Gastrocnemius medialis (tissue), 4 donors: ENCODE results near the gene PDLIM7. TPM values are rescaled to one million over a fixed set of nuclear protein-coding genes. Genes with fewer than 3 reads are reported as not detected.

Source experiments
- ATAC-seq, 2 donors: fragments of 150-250 bp; one replicate each; pipeline ENCODE4 v1.9.1; 2016
- DNase-seq, 2 donors: peaks; one replicate each; pipeline ENCODE4 v3.0.0-alpha.2; 2019
- H3K27ac ChIP-seq, 4 donors: fragments of 200-600 bp; sonication (generic); 1 replicate in 1 of 4; 2 replicates in 3 of 4; pipeline ENCODE4 v1.5.1; 2016 to 2018; ENCODE audit warnings: mild to moderate bottlenecking in 2 of 4, moderate library complexity in 1 of 4
- H3K27me3 ChIP-seq, 3 donors: fragments of 200-600 bp; sonication (generic) in 2 of 3; 1 replicate in 1 of 3; 2 replicates in 2 of 3; pipeline versions ENCODE4 v1.5.1 to v1.6.0; 2016 to 2019; ENCODE audit warnings: mild to moderate bottlenecking in 1 of 3, moderate library complexity in 1 of 3
- H3K36me3 ChIP-seq, 2 donors: fragments of 200-600 bp; sonication (generic) in 1 of 2; one replicate each; pipeline ENCODE4 v1.5.1; 2017 to 2018
- H3K4me1 ChIP-seq, 2 donors: fragments of 200-600 bp; sonication (generic) in 1 of 2; one replicate each; pipeline ENCODE4 v1.5.1; 2016 to 2017; ENCODE audit warnings: mild to moderate bottlenecking in 2 of 2
- H3K4me3 ChIP-seq, 4 donors: fragments of 200-600 bp; sonication (generic) in 3 of 4; 1 replicate in 1 of 4; 2 replicates in 3 of 4; pipeline ENCODE4 v1.5.1; 2016 to 2019; ENCODE audit warnings: mild to moderate bottlenecking in 2 of 4
- H3K9me3 ChIP-seq, 3 donors: fragments of 200-600 bp; sonication (generic) in 2 of 3; 1 replicate in 1 of 3; 2 replicates in 2 of 3; pipeline ENCODE4 v1.5.1; 2016 to 2019
- CTCF ChIP-seq, 5 experiments: fragments of 450-650 bp in 3 of 5; fragments of 200-600 bp in 2 of 5; sonication (generic) in 2 of 5; IDR thresholded peaks in 4 of 5; conservative IDR thresholded peaks in 1 of 5; 1 replicate in 4 of 5; 2 replicates in 1 of 5; pipeline ENCODE4 v1.5.1; 2016 to 2019; ENCODE audit warnings: antibody characterized with exemption in 5 of 5, mild to moderate bottlenecking in 3 of 5, moderate library complexity in 3 of 5
- POLR2A ChIP-seq, 2 donors: fragments of 450-650 bp; IDR thresholded peaks; one replicate each; pipeline ENCODE4 v1.6.1; 2017; ENCODE audit warnings: antibody characterized with exemption in 2 of 2, mild to moderate bottlenecking in 2 of 2, moderate library complexity in 2 of 2
- in situ Hi-C, 4 donors: fragments of 200-750 bp; cut with MboI; loops; one replicate each; pipeline versions ENCODE4 v1.15.0 to v1.8.0; 2017; ENCODE audit warnings: low sequenced_read_pairs in 4 of 4
- intact Hi-C: fragments of 100-400 bp; cut with DNase I; formaldehyde crosslinking; loops from one replicate; pipeline ENCODE4 v1.15.1; 2023; ENCODE audit warnings: low total_unique reads
- total RNA-seq, 4 donors: library from RNA; depleted of rRNA; stranded (reverse); fragments of >200 nt; gene quantifications; one replicate each; pipeline versions ENCODE4 v1.1.0 to v1.2.3, GENCODE V29; 2016

The PDLIM7 gene
- total RNA-seq, 4 donors from 2014 or later: 132 to 244 (median 220) TPM

- in situ Hi-C loops (loop anchor here in 1 of 4 donors (25.0 kb wide), 1 partner anchor 138 kb away; the partner anchor contains the start of gene SLC34A1), intact Hi-C loops (no loop called here)
- H3K4me1 ChIP-seq: peaks cover 16 to 33% of the 10 kb centered on the region in 2 donors
- H3K36me3 ChIP-seq: peaks cover 0 to 82% of the 10 kb centered on the region in 2 donors
- H3K27me3 ChIP-seq: no peaks in the 10 kb centered on the region
- DNase-seq: peak; percentile 63 to 87
- ATAC-seq: peak; percentile 79 to 89
- TF ChIP-seq POLR2A (IDR thresholded peaks at IDR 0.05) (no peak), CTCF (IDR thresholded peaks at IDR 0.05 in 4 of 5, conservative IDR thresholded peaks at IDR 0.05 in 1 of 5) (no peak)
- H3K4me3 ChIP-seq: no peak overlapping the region
- no peaks in the 10 kb centered on the region for H3K9me3 ChIP-seq
- peak overlapping the region; percentile 70 to 85 (median 76) for H3K27ac ChIP-seq
Measured at GRCh38 chr5:177524941-177525655, 27.7 kb upstream of the PDLIM7 start.

DNA sequence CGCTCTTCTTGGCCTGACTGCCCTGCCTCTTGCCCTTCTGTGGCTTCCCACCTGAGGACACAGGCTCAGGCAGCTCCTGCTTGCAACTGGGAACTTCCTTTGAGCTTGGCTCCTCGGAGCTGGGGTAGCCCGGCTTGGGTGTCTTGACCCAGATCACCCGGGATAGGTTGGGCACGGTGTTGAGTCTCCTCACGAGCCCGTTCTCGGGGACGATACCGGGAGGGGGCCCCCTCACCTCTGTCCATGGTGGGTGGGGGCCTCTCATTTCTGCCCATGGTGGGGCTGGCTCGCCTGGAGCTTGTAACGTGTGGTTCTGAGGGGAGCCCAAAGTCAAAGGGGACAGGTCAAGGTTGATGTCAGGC lies 27.1 kb upstream of the PDLIM7 start:
- H3K36me3 ChIP-seq: peaks cover 0 to 77% of the 10 kb centered on the region in 2 donors
- H3K27ac ChIP-seq: peak overlapping the region; percentile 70 to 85 (median 76)
- no peak overlapping the region for H3K4me3 ChIP-seq
- DNase-seq (no peak), ATAC-seq (peak in 1 of 2 donors; percentile 6)
- H3K9me3 ChIP-seq: no peaks in the 10 kb centered on the region
- no peaks in the 10 kb centered on the region for H3K27me3 ChIP-seq
- intact Hi-C loops (no loop called here), in situ Hi-C loops (loop anchor here in 1 of 4 donors (25.0 kb wide), 1 partner anchor 137 kb away; the partner anchor contains the start of gene SLC34A1)
- peaks cover 16 to 33% of the 10 kb centered on the region in 2 donors for H3K4me1 ChIP-seq
- TF ChIP-seq CTCF (IDR thresholded peaks at IDR 0.05 in 4 of 5, conservative IDR thresholded peaks at IDR 0.05 in 1 of 5) (no peak), POLR2A (IDR thresholded peaks at IDR 0.05) (no peak)

DNA sequence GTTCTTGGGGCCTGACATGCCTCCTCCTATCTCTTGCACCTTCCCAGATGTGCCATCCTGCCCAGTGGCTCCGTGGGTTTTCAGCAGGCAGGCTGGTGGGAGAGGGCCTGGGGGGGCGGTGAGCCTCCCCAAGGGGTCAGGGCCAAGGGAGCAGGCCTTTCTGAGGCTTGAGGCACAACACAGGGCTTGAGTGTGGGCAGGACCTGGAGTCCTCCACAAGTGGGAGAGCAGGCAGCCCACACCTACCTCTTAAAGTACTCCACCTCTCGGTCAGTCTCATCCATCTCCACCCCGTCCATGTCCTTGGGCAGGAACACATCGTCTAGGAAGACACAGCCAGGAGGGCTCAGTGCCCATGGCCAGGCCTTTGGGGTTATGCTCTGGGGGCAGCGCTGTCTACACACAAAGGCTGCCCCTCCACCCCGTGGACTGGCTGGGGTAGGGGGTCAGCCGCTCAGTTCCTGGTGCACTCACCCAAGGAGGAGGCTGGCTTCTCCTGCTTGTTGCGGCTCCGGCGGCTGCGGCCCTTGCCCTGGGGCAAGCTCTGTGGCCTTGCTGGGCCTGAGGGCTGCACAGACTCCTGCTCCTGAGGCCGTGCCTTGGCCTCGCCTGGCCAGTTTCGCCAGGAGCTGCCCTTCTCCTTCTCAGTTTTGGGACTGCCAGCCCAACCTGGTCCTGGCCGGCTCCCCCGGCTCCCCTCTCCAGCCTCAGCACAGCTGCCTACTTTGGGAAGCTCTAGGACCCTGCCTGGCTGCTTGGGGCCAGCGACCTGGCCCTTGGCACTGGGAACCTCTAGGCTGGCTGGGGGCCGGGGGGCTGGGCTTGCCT lies 26.5 kb upstream of the PDLIM7 start:
- Histone ChIP-seq H3K9me3 (no peaks in the 10 kb centered on the region), H3K36me3 (peaks cover 0 to 71% of the 10 kb centered on the region in 2 donors), H3K4me1 (peaks cover 19 to 36% of the 10 kb centered on the region in 2 donors), H3K27me3 (no peaks in the 10 kb centered on the region), H3K4me3 (no peak overlapping the region), H3K27ac (peak overlapping the region; percentile 70 to 85 (median 76))
- in situ Hi-C loops (loop anchor here in 1 of 4 donors (25.0 kb wide), 1 partner anchor 137 kb away; the partner anchor contains the start of gene SLC34A1), intact Hi-C loops (no loop called here)
- no peak for ATAC-seq
- no peak for DNase-seq
- TF ChIP-seq CTCF (IDR thresholded peaks at IDR 0.05 in 4 of 5, conservative IDR thresholded peaks at IDR 0.05 in 1 of 5): no peak
- no peak for TF ChIP-seq POLR2A (IDR thresholded peaks at IDR 0.05)

DNA sequence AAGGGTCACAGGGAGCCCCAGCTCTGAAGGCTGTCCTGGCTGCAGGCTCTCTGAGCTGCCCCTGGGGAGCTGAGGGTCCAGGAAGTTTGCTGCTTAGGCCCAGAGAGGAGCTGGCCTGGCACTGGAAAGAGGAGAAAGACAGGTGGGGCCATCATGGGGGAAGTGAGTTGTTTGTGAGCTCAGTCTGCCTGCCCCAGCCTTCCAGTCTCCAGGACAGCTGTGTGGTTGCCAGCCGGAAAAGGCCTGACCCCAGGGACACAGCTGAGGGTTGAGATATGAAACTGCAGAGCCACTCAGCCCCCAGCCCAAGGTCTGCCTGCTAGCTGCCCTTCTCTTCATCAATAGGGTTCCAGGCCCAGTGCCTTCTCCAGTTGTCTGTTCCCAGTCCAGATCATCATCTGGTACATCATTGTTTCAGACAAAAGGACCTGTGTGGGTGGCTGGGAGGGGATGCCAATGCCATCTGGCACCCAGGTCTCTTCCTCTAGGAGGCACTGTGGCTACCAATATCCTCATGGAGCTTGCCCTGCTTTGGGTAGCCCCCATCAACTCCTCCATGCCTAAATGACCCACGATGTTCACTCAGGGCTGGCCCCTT lies 23.6 kb upstream of the PDLIM7 start:
- Histone ChIP-seq H3K27ac (peak overlapping the region in 1 of 4 donors; percentile 71), H3K4me1 (peaks cover 26 to 28% of the 10 kb centered on the region in 2 donors), H3K27me3 (no peaks in the 10 kb centered on the region), H3K36me3 (peaks cover 0 to 46% of the 10 kb centered on the region in 2 donors), H3K9me3 (no peaks in the 10 kb centered on the region), H3K4me3 (no peak overlapping the region)
- TF ChIP-seq CTCF (IDR thresholded peaks at IDR 0.05 in 4 of 5, conservative IDR thresholded peaks at IDR 0.05 in 1 of 5) (no peak), POLR2A (IDR thresholded peaks at IDR 0.05) (no peak)
- ATAC-seq (no peak), DNase-seq (no peak)
- in situ Hi-C loops (loop anchor here in 1 of 4 donors (25.0 kb wide), 1 partner anchor 134 kb away; the partner anchor contains the start of gene SLC34A1), intact Hi-C loops (no loop called here)
